IMR-90 (cell line): ENCODE data around the gene ZNF200. TPM values are rescaled to one million over a fixed set of nuclear protein-coding genes. Genes with fewer than 3 reads are reported as not detected.

Experiments
- ATAC-seq: fragments of 200-7000 bp; cut with Tn5 transposase; 2 replicates; pipeline ENCODE4 v1.9.1; 2020; ENCODE audit warnings: low read depth, mild to moderate bottlenecking, moderate library complexity
- BruUV-seq: library from RNA; stranded (reverse); fragments of 400-500 nt; replicated peaks from 2 replicates; lab custom pipeline; 2021; lab: Mats Ljungman, UMichigan
- CTCF ChIA-PET: fragments of 300-600 bp; formaldehyde crosslinking; extraction: SDS; loops from one replicate; lab custom pipeline; 2021; ENCODE audit warnings: antibody characterized with exemption; lab: Yijun Ruan, JAX
- POLR2A ChIA-PET: fragments of 300-600 bp; sonication (Branson Sonifier 250); formaldehyde crosslinking; loops from one replicate; lab custom pipeline; 2022; ENCODE audit warnings: antibody characterized with exemption; ENCODE audit not compliant: unreplicated experiment; lab: Charles Lee
- DNase-seq: peaks from one replicate; pipeline ENCODE4 v3.0.0; 2013
- H2AFZ ChIP-seq: replicated peaks from 2 replicates; pipeline ENCODE3; 2013; ENCODE audit warnings: low read length, mild to moderate bottlenecking; ENCODE audit not compliant: poor library complexity
- H2AK5ac ChIP-seq: 2 replicates; pipeline ENCODE4 v1.6.1; 2013; ENCODE audit warnings: low read depth, low read length, inconsistent platforms
- H2AK9ac ChIP-seq: replicated peaks from 2 replicates; pipeline ENCODE3; 2013; ENCODE audit warnings: mild to moderate bottlenecking, low read depth, low read length, moderate library complexity; ENCODE audit not compliant: poor library complexity
- H2BK120ac ChIP-seq: 2 replicates; pipeline ENCODE4 v1.6.1; 2013; ENCODE audit warnings: low read depth, low read length, inconsistent platforms
- H2BK15ac ChIP-seq: 3 replicates; pipeline ENCODE4 v1.6.1; 2013; ENCODE audit warnings: low read depth, low read length, inconsistent platforms
- H2BK20ac ChIP-seq: 2 replicates; pipeline ENCODE4 v1.6.1; 2013; ENCODE audit warnings: low read depth, mild to moderate bottlenecking, inconsistent platforms, low read length, moderate library complexity
- H2BK5ac ChIP-seq: 2 replicates; pipeline ENCODE4 v1.6.1; 2013; ENCODE audit warnings: mild to moderate bottlenecking, low read depth, low read length, inconsistent platforms; ENCODE audit not compliant: poor library complexity, severe bottlenecking
- H3K14ac ChIP-seq: replicated peaks from 2 replicates; pipeline ENCODE4 v1.6.1; 2013; ENCODE audit warnings: low read depth, low read length, inconsistent platforms
- H3K18ac ChIP-seq: 2 replicates; pipeline ENCODE4 v1.6.1; 2013; ENCODE audit warnings: low read depth, low read length, control low read depth
- H3K23ac ChIP-seq: 2 replicates; pipeline ENCODE4 v1.6.1; 2013; ENCODE audit warnings: low read depth, low read length, inconsistent platforms
- H3K27ac ChIP-seq: 2 replicates; pipeline ENCODE4 v1.5.1; 2013; ENCODE audit warnings: mild to moderate bottlenecking, control low read depth, low read length; ENCODE audit not compliant: insufficient read depth
- H3K27me3 ChIP-seq: 2 replicates; pipeline ENCODE4 v1.6.1; 2013; ENCODE audit warnings: low read length; ENCODE audit not compliant: control insufficient read depth, insufficient read depth
- H3K36me3 ChIP-seq: 2 replicates; pipeline ENCODE4 v1.6.1; 2013; ENCODE audit warnings: low read length, mixed read lengths; ENCODE audit not compliant: control insufficient read depth, insufficient read depth
- H3K4ac ChIP-seq: 2 replicates; pipeline ENCODE4 v1.6.1; 2013; ENCODE audit warnings: low read depth, low read length, inconsistent platforms
- H3K4me1 ChIP-seq: 2 replicates; pipeline ENCODE4 v1.6.1; 2013; ENCODE audit warnings: low read length, mixed read lengths; ENCODE audit not compliant: control insufficient read depth, insufficient read depth
- H3K4me2 ChIP-seq: 2 replicates; pipeline ENCODE4 v1.6.1; 2013; ENCODE audit warnings: low read depth, mild to moderate bottlenecking, control low read depth, low read length, moderate library complexity
- H3K4me3 ChIP-seq: 2 replicates; pipeline ENCODE4 v1.5.1; 2013; ENCODE audit warnings: low read depth, mild to moderate bottlenecking, control low read depth, low read length, moderate library complexity; ENCODE audit not compliant: insufficient read depth
- H3K56ac ChIP-seq: 2 replicates; pipeline ENCODE4 v1.6.1; 2013; ENCODE audit warnings: low read length, inconsistent platforms; ENCODE audit not compliant: insufficient read depth; ENCODE audit errors: extremely low read depth
- H3K79me1 ChIP-seq, 2 experiments: 2 replicates each; pipeline ENCODE4 v1.6.1; 2013; ENCODE audit warnings: low read length in 2 of 2, inconsistent platforms in 1 of 2, low read depth in 1 of 2
- H3K9ac ChIP-seq: 2 replicates; pipeline ENCODE4 v1.6.1; 2013; ENCODE audit warnings: low read depth, low read length, control low read depth
- H3K9me1 ChIP-seq: 2 replicates; pipeline ENCODE4 v1.6.1; 2013; ENCODE audit warnings: low read length, inconsistent platforms; ENCODE audit not compliant: insufficient read depth
- H3K9me3 ChIP-seq: 2 replicates; pipeline ENCODE4 v1.6.1; 2013; ENCODE audit warnings: low read length; ENCODE audit not compliant: control insufficient read depth, insufficient read depth
- H4K20me1 ChIP-seq: 2 replicates; pipeline ENCODE4 v1.6.1; 2013; ENCODE audit warnings: low read length, inconsistent platforms; ENCODE audit not compliant: insufficient read depth
- H4K5ac ChIP-seq: 2 replicates; pipeline ENCODE4 v1.6.1; 2013; ENCODE audit warnings: mild to moderate bottlenecking, low read depth, low read length, control low read depth
- H4K8ac ChIP-seq, 2 experiments: 2 replicates each; pipeline ENCODE4 v1.6.1; 2013; ENCODE audit warnings: low read depth in 2 of 2, low read length in 2 of 2, control low read depth in 1 of 2, inconsistent platforms in 1 of 2
- H4K91ac ChIP-seq: 2 replicates; pipeline ENCODE4 v1.6.1; 2013; ENCODE audit warnings: low read depth, low read length, inconsistent platforms; ENCODE audit not compliant: insufficient read depth
- BHLHE40 ChIP-seq: fragments of 150-350 bp; IDR thresholded peaks from 2 replicates; pipeline ENCODE4 v1.6.1; 2016; ENCODE audit warnings: mild to moderate bottlenecking, low read depth, low read length
- CEBPB ChIP-seq: IDR thresholded peaks from 2 replicates; pipeline ENCODE4 v1.6.1; 2012; ENCODE audit warnings: low read depth, low read length, improper control_type of control experiment
- CHD1 ChIP-seq: IDR thresholded peaks from 2 replicates; pipeline ENCODE4 v1.6.1; 2012; ENCODE audit warnings: low read depth, low read length, improper control_type of control experiment
- ELK1 ChIP-seq: fragments of 150-350 bp; IDR thresholded peaks from 2 replicates; pipeline ENCODE4 v1.6.1; 2016; ENCODE audit warnings: low read depth, mild to moderate bottlenecking, low read length, moderate library complexity, borderline replicate concordance
- FOS ChIP-seq: fragments of 150-350 bp; IDR thresholded peaks from 2 replicates; pipeline ENCODE4 v1.6.1; 2016; ENCODE audit warnings: low read depth, low read length
- MAFK ChIP-seq: IDR thresholded peaks from 2 replicates; pipeline ENCODE4 v1.6.1; 2012; ENCODE audit warnings: low read depth, low read length, improper control_type of control experiment
- MAZ ChIP-seq: IDR thresholded peaks from 2 replicates; pipeline ENCODE4 v1.6.1; 2012; ENCODE audit warnings: low read depth, mild to moderate bottlenecking, low read length, improper control_type of control experiment, moderate library complexity, borderline replicate concordance
- MXI1 ChIP-seq: IDR thresholded peaks from 2 replicates; pipeline ENCODE4 v1.6.1; 2012; ENCODE audit warnings: low read depth, mild to moderate bottlenecking, low read length, moderate library complexity, borderline replicate concordance
- NFE2L2 ChIP-seq: fragments of 150-350 bp; IDR thresholded peaks from 2 replicates; pipeline ENCODE4 v1.6.1; 2016; ENCODE audit warnings: low read depth, mild to moderate bottlenecking, low read length
- POLR2A ChIP-seq: IDR thresholded peaks from 2 replicates; pipeline ENCODE4 v1.6.1; 2012; ENCODE audit warnings: mild to moderate bottlenecking, low read depth, low read length
- RAD21 ChIP-seq: IDR thresholded peaks from 2 replicates; pipeline ENCODE4 v1.6.1; 2012; ENCODE audit warnings: low read length, improper control_type of control experiment
- RCOR1 ChIP-seq: IDR thresholded peaks from 2 replicates; pipeline ENCODE4 v1.6.1; 2012; ENCODE audit warnings: mild to moderate bottlenecking, low read length, improper control_type of control experiment; ENCODE audit not compliant: insufficient replicate concordance
- RFX5 ChIP-seq: IDR thresholded peaks from 2 replicates; pipeline ENCODE4 v1.8.0; 2012; ENCODE audit warnings: low read depth, mild to moderate bottlenecking, low read length, moderate library complexity
- SMC3 ChIP-seq: fragments of 150-350 bp; IDR thresholded peaks from 2 replicates; pipeline ENCODE4 v1.6.1; 2016; ENCODE audit warnings: low read depth, mild to moderate bottlenecking, antibody characterized with exemption, low read length, moderate library complexity
- WGBS, 2 experiments: methylation state at CpG; one replicate each; pipeline versions ENCODE4 v1.1.5 to v1.1.7; 2013; ENCODE audit warnings: missing lambda C conversion rate in 2 of 2; ENCODE audit not compliant: insufficient read length in 1 of 2; ENCODE audit errors: extremely low coverage in 2 of 2; 5-methylcytosine and 5-hydroxymethylcytosine counted together
- dilution Hi-C: fragments of 300-500 bp; cut with HindIII; formaldehyde crosslinking; loops from one replicate; pipeline ENCODE4 v1.14.3; 2018; ENCODE audit warnings: low sequenced_read_pairs; ENCODE audit not compliant: unreplicated experiment
- in situ Hi-C: fragments of 300-500 bp; cut with MboI; formaldehyde crosslinking; loops from 3 replicates; pipeline ENCODE4 v1.14.3; 2019; ENCODE audit warnings: low sequenced_read_pairs, inconsistent platforms, mixed read lengths
- intact Hi-C: fragments of 100-400 bp; cut with micrococcal nuclease; formaldehyde crosslinking; loops from 2 replicates; pipeline ENCODE4 v1.10.0; 2022
- polyA plus RNA-seq, 3 experiments: library from polyadenylated mRNA; depleted of rRNA; stranded (reverse); fragments of >200 nt; gene quantifications; 2 replicates each; pipeline ENCODE4 v1.2.3, GENCODE V29; 2012; ENCODE audit warnings: low replicate concordance in 1 of 3
- total RNA-seq: library from RNA; depleted of rRNA; stranded (reverse); fragments of >200 nt; gene quantifications from 2 replicates; pipeline ENCODE4 v1.2.3, GENCODE V29; 2012
- TF ChIP-seq, protein P1 (sequence below): fragments of 150-350 bp; IDR thresholded peaks from 2 replicates; pipeline ENCODE4 v1.6.1; 2017; ENCODE audit warnings: mild to moderate bottlenecking, antibody characterized with exemption, low read length, low read depth
- TF ChIP-seq, protein P2 (sequence below): conservative IDR thresholded peaks from 2 replicates; pipeline ENCODE4 v1.5.1; 2012; ENCODE audit warnings: mild to moderate bottlenecking, low read depth, low read length, improper control_type of control experiment

ZNF200 gene
- total and polyA plus RNA-seq, 2 of the 4 experiments (the other 2 are of a cell fraction): 3.7 to 7.5 TPM

GRCh38 chr16:3246002-3246401 is 11.0 kb upstream of the ZNF200 start:
- H3K9me1 ChIP-seq: no peaks in the 10 kb centered on the region
- in situ Hi-C loops (no loop called here), intact Hi-C loops (no loop called here), dilution Hi-C loops (no loop called here)
- no TSS peak for BruUV-seq
- H3K9me3 ChIP-seq: no peaks in the 10 kb centered on the region
- no peak overlapping the region for H3K4me2 ChIP-seq
- no peaks in the 10 kb centered on the region for H3K4me1 ChIP-seq
- peaks cover 25% of the 10 kb centered on the region for H3K27me3 ChIP-seq
- H2BK15ac ChIP-seq: no peak overlapping the region
- H3K4ac ChIP-seq: no peak overlapping the region
- no peaks in the 10 kb centered on the region for H3K36me3 ChIP-seq
- H3K9ac ChIP-seq: no peak overlapping the region
- no peak for TF ChIP-seq RCOR1
- TF ChIP-seq ELK1: no peak
- no peak for TF ChIP-seq RAD21
- TF ChIP-seq, protein P1, sequence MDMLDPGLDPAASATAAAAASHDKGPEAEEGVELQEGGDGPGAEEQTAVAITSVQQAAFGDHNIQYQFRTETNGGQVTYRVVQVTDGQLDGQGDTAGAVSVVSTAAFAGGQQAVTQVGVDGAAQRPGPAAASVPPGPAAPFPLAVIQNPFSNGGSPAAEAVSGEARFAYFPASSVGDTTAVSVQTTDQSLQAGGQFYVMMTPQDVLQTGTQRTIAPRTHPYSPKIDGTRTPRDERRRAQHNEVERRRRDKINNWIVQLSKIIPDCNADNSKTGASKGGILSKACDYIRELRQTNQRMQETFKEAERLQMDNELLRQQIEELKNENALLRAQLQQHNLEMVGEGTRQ: no peak
- TF ChIP-seq NFE2L2: no peak
- no peak for TF ChIP-seq POLR2A
- TF ChIP-seq CHD1: no peak
- TF ChIP-seq, protein P2, sequence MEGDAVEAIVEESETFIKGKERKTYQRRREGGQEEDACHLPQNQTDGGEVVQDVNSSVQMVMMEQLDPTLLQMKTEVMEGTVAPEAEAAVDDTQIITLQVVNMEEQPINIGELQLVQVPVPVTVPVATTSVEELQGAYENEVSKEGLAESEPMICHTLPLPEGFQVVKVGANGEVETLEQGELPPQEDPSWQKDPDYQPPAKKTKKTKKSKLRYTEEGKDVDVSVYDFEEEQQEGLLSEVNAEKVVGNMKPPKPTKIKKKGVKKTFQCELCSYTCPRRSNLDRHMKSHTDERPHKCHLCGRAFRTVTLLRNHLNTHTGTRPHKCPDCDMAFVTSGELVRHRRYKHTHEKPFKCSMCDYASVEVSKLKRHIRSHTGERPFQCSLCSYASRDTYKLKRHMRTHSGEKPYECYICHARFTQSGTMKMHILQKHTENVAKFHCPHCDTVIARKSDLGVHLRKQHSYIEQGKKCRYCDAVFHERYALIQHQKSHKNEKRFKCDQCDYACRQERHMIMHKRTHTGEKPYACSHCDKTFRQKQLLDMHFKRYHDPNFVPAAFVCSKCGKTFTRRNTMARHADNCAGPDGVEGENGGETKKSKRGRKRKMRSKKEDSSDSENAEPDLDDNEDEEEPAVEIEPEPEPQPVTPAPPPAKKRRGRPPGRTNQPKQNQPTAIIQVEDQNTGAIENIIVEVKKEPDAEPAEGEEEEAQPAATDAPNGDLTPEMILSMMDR: no peak
- TF ChIP-seq SMC3: no peak
- no peak for TF ChIP-seq MAFK
- TF ChIP-seq MAZ: no peak
- no peak for TF ChIP-seq CEBPB
- no peak for TF ChIP-seq FOS
- no peak for TF ChIP-seq RFX5
- no peak for TF ChIP-seq BHLHE40
- TF ChIP-seq MXI1: no peak
- no peak overlapping the region for H2BK120ac ChIP-seq
- H3K56ac ChIP-seq: no peak overlapping the region
- no peak overlapping the region for H3K4me3 ChIP-seq
- WGBS, 2 experiments: 50% methylated on average over 1 of the region's 7 CpGs; no CpG with 5 or more reads in 1 of the 2 experiments
- H3K27ac ChIP-seq: no peak overlapping the region
- POLR2A ChIA-PET: no interaction called here
- H3K18ac ChIP-seq: no peak overlapping the region
- no peak overlapping the region for H4K91ac ChIP-seq
- no peak overlapping the region for H2AK9ac ChIP-seq
- DNase-seq (no peak), ATAC-seq (no peak)
- no peaks in the 10 kb centered on the region for H4K20me1 ChIP-seq
- H2AFZ ChIP-seq: no peak overlapping the region
- no peak overlapping the region for H3K23ac ChIP-seq
- CTCF ChIA-PET: interaction anchor here (0.7 kb wide), 1 partner anchor 47 kb away, joined by 3 read pairs; no protein-coding TSS in a partner anchor
- no peak overlapping the region for H3K14ac ChIP-seq
- no peaks in the 10 kb centered on the region for H3K79me1 ChIP-seq
- no peak overlapping the region for H2BK5ac ChIP-seq
- H2BK20ac ChIP-seq: no peak overlapping the region
- H4K8ac ChIP-seq: no peak overlapping the region
- no peak overlapping the region for H2AK5ac ChIP-seq
- H4K5ac ChIP-seq: no peak overlapping the region
